Panc1 (cell line): ENCODE results near the gene VAMP5. TPM values are rescaled to one million over a fixed set of nuclear protein-coding genes. Genes with fewer than 3 reads are reported as not detected.
A peak's percentile ranks its signal among the peaks of the same experiment; 100 is the strongest.
"Not testable (repeated sequence)": the region's sequence is repeated elsewhere in the genome, so short reads cannot be mapped to it uniquely, and the experiment has no call there.

Experiments used
- ATAC-seq: fragments of 200-7000 bp; cut with Tn5 transposase; 2 replicates; pipeline ENCODE4 v1.9.1; 2020; ENCODE audit warnings: mild to moderate bottlenecking, moderate library complexity
- BruUV-seq: library from RNA; stranded (reverse); fragments of 400-500 nt; replicated peaks from 2 replicates; lab custom pipeline; 2021; lab: Mats Ljungman, UMichigan
- CTCF ChIA-PET: fragments of 300-600 bp; sonication (Branson Sonifier 250); formaldehyde crosslinking; loops from one replicate; lab custom pipeline; 2022; ENCODE audit warnings: antibody characterized with exemption; lab: Charles Lee
- POLR2A ChIA-PET: fragments of 300-600 bp; sonication (Branson Sonifier 250); formaldehyde crosslinking; loops from one replicate; lab custom pipeline; 2022; ENCODE audit warnings: antibody characterized with exemption; lab: Charles Lee
- DNase-seq: peaks from one replicate; pipeline ENCODE4 v3.0.0-alpha.2; 2010; ENCODE audit warnings: low read depth, low spot score
- H3K27ac ChIP-seq: 2 replicates; pipeline ENCODE4 v1.5.1; 2011; ENCODE audit warnings: mild to moderate bottlenecking, low read length, inconsistent platforms
- H3K27me3 ChIP-seq: fragments of 200-500 bp; sonication (Bioruptor generic); 2 replicates; pipeline ENCODE4 v1.6.0; 2014; ENCODE audit warnings: low read length, inconsistent platforms; ENCODE audit not compliant: control insufficient read depth, insufficient read depth
- H3K36me3 ChIP-seq: fragments of 200-500 bp; sonication (Bioruptor generic); 2 replicates; pipeline ENCODE4 v1.5.1; 2014; ENCODE audit warnings: inconsistent platforms, mild to moderate bottlenecking, low read length, moderate library complexity; ENCODE audit not compliant: control insufficient read depth, insufficient read depth
- H3K4me1 ChIP-seq: 2 replicates; pipeline ENCODE4 v1.5.1; 2011; ENCODE audit warnings: inconsistent platforms, mild to moderate bottlenecking, low read length, moderate library complexity; ENCODE audit not compliant: control insufficient read depth, insufficient read depth
- H3K4me3 ChIP-seq, 2 experiments: 2 replicates each; pipeline ENCODE4 v1.5.1; 2011 to 2012; ENCODE audit warnings: low read depth in 2 of 2, low read length in 2 of 2, mild to moderate bottlenecking in 2 of 2, inconsistent platforms in 1 of 2, moderate library complexity in 1 of 2
- H3K9me3 ChIP-seq: fragments of 200-500 bp; sonication (Bioruptor generic); 2 replicates; pipeline ENCODE4 v1.5.1; 2014; ENCODE audit warnings: low read depth, mild to moderate bottlenecking, inconsistent platforms, low read length, moderate library complexity; ENCODE audit not compliant: control insufficient read depth, insufficient read depth
- CTCF ChIP-seq: fragments of 450-650 bp; IDR thresholded peaks from 2 replicates; pipeline ENCODE4 v1.5.1; 2017; ENCODE audit warnings: mild to moderate bottlenecking
- POLR2AphosphoS5 ChIP-seq: IDR thresholded peaks from 2 replicates; pipeline ENCODE4 v1.6.1; 2012; ENCODE audit warnings: mild to moderate bottlenecking, low read depth, low read length, moderate library complexity
- SIN3A ChIP-seq: IDR thresholded peaks from 2 replicates; pipeline ENCODE4 v1.6.1; 2012; ENCODE audit warnings: low read depth, mild to moderate bottlenecking, low read length, moderate library complexity, borderline replicate concordance; ENCODE audit not compliant: insufficient read depth
- TCF7L2 ChIP-seq: IDR thresholded peaks from 2 replicates; pipeline ENCODE4 v1.6.1; 2011; ENCODE audit warnings: mild to moderate bottlenecking, low read depth, low read length, inconsistent platforms
- in situ Hi-C: cut with HindIII; loops from 2 replicates; pipeline ENCODE4 v1.10.0; 2016; ENCODE audit warnings: low sequenced_read_pairs, low pct_unique_long_range_greater_than_20kb
- intact Hi-C: fragments of 100-400 bp; cut with micrococcal nuclease; formaldehyde crosslinking; loops from one replicate; pipeline ENCODE4 v1.10.0; 2022; ENCODE audit not compliant: unreplicated experiment
- total RNA-seq: library from RNA; stranded (reverse); gene quantifications from one replicate; pipeline ENCODE4 v1.2.1, GENCODE V29; 2021; ENCODE audit not compliant: unreplicated experiment
- TF ChIP-seq, protein P1 (sequence below), 2 experiments: IDR thresholded peaks; 2 replicates each; pipeline ENCODE4 v1.6.1; 2011 to 2012; ENCODE audit warnings: low read depth in 2 of 2, control low read depth in 1 of 2, low read length in 1 of 2, mild to moderate bottlenecking in 1 of 2, moderate library complexity in 1 of 2; ENCODE audit not compliant: insufficient read depth in 1 of 2

The VAMP5 gene
- total RNA-seq, 1 experiment from 2014 or later = 21.3 TPM

GRCh38 chr2:85602476-85603234 lies 18.4 kb downstream of the VAMP5 start, which contains the start of gene TMEM150A:
TSS of gene TMEM150A (minus strand) at chr2:85602698. CDS start at chr2:85601948, 750 bp downstream.
- ChIA-PET POLR2A (interaction anchor here (0.5 kb wide), 1 partner anchor 183 kb away, joined by 3 read pairs; no protein-coding TSS in a partner anchor), CTCF (interaction anchor here (0.6 kb wide), 1 partner anchor 210 kb away, joined by 4 read pairs; no protein-coding TSS in a partner anchor)
- Histone ChIP-seq H3K4me3 (peak within 1 kb of the TSS; percentile 97 to 99), H3K27me3 (no peaks in the 10 kb centered on the region), H3K9me3 (no peaks in the 10 kb centered on the region), H3K4me1 (peaks cover 37% of the 10 kb centered on the region), H3K36me3 (no peaks in the 10 kb centered on the region), H3K27ac (peak within 1 kb of the TSS; percentile 88)
- intact Hi-C loops (no loop called here), in situ Hi-C loops (no loop called here)
- TF ChIP-seq TCF7L2 (peak; percentile 59; the same call in 1 of the 2 replicates), SIN3A (peak; percentile 99), CTCF (no peak)
- ATAC-seq (peak; percentile 97), DNase-seq (no peak)
- BruUV-seq = no TSS peak

DNA sequence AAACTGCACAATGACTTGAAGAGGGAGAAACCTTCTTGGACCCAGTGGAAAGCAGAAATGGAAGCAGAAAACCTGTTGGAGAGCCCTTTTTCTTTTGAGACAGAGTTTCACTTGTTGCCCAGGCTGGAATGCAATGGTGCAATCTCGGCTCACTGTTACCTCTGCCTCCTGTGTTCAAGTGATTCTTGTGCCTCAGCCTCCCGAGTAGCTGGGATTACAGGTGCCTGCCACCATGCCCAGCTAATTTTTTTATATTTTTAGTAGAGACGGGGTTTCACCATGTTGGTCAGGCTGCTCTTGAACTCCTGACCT lies 19.9 kb downstream of the VAMP5 start:
- TF ChIP-seq POLR2AphosphoS5 = 0 out of 2 replicates have a peak, but pooled peaks have one; percentile 0
- intact Hi-C loops, H3K27me3 ChIP-seq, H3K36me3 ChIP-seq, DNase-seq, H3K9me3 ChIP-seq, in situ Hi-C loops, BruUV-seq, ATAC-seq, H3K27ac ChIP-seq: not testable (repeated sequence)
- Histone ChIP-seq H3K4me3 (peak overlapping the region; percentile 97 to 99; a peak in 3 of 4 replicates), H3K4me1 (peaks cover 29% of the 10 kb centered on the region)
- ChIA-PET CTCF (interaction anchor here (0.5 to 0.7 kb wide), 3 partner anchors 8 to 838 kb away, joined by 4 to 8 read pairs (median 8); partner anchors contain the start of gene C2orf68), POLR2A (interaction anchor here (0.5 to 0.7 kb wide), 4 partner anchors 12 to 166 kb away, joined by 4 to 5 read pairs (median 4); no protein-coding TSS in a partner anchor)

GRCh38 chr2:85604568-85605339 lies 20.5 kb downstream of the VAMP5 start:
- Histone ChIP-seq H3K27me3 (no peaks in the 10 kb centered on the region), H3K4me3 (no peak overlapping the region), H3K4me1 (peaks cover 27% of the 10 kb centered on the region), H3K36me3 (peaks cover 3% of the 10 kb centered on the region; the same call in 1 of the 2 replicates), H3K27ac (no peak overlapping the region), H3K9me3 (no peaks in the 10 kb centered on the region)
- POLR2A ChIA-PET = interaction anchor here (0.6 to 1.5 kb wide), 2 partner anchors 9 to 12 kb away, joined by 3 read pairs; partner anchors contain the start of gene RNF181
- BruUV-seq = no TSS peak
- DNase-seq (no peak), ATAC-seq (no peak)
- TF ChIP-seq POLR2AphosphoS5 = no peak
- no peak for TF ChIP-seq CTCF
- TF ChIP-seq, protein P1, sequence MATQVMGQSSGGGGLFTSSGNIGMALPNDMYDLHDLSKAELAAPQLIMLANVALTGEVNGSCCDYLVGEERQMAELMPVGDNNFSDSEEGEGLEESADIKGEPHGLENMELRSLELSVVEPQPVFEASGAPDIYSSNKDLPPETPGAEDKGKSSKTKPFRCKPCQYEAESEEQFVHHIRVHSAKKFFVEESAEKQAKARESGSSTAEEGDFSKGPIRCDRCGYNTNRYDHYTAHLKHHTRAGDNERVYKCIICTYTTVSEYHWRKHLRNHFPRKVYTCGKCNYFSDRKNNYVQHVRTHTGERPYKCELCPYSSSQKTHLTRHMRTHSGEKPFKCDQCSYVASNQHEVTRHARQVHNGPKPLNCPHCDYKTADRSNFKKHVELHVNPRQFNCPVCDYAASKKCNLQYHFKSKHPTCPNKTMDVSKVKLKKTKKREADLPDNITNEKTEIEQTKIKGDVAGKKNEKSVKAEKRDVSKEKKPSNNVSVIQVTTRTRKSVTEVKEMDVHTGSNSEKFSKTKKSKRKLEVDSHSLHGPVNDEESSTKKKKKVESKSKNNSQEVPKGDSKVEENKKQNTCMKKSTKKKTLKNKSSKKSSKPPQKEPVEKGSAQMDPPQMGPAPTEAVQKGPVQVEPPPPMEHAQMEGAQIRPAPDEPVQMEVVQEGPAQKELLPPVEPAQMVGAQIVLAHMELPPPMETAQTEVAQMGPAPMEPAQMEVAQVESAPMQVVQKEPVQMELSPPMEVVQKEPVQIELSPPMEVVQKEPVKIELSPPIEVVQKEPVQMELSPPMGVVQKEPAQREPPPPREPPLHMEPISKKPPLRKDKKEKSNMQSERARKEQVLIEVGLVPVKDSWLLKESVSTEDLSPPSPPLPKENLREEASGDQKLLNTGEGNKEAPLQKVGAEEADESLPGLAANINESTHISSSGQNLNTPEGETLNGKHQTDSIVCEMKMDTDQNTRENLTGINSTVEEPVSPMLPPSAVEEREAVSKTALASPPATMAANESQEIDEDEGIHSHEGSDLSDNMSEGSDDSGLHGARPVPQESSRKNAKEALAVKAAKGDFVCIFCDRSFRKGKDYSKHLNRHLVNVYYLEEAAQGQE (IDR thresholded peaks at IDR 0.05; ENCODE audit: insufficient read depth in 1 of 2, low read depth in 2 of 2, low read length in 1 of 2) = no peak
- TF ChIP-seq TCF7L2 = no peak
- no peak for TF ChIP-seq SIN3A
- intact Hi-C loops = no loop called here
- in situ Hi-C loops = no loop called here
- CTCF ChIA-PET = interaction anchor here (0.6 kb wide), 1 partner anchor 100 kb away, joined by 4 read pairs; no protein-coding TSS in a partner anchor
